Stimulated activated naive B cell treated with anti-CD40 and anti-IgM and Interleukin-4, amounts not matched to agents 10 μg/mL and 1 μg/mL and 100 μg/mL, for 72 hours (primary cell): ENCODE measurements around the gene SNX30.

Experiments used
- ATAC-seq, 2 donors: fragments of 150-1000 bp; cut with Tn5 transposase; replicated peaks; 2 replicates each; pipeline ENCODE4 v1.10.0; 2021; ENCODE audit warnings: moderate library complexity in 1 of 2
- DNase-seq: peaks from one replicate; pipeline ENCODE4 v3.0.0; 2021
- H3K27ac Mint-ChIP-seq: one replicate; pipeline ENCODE4 v1.8.0; 2022; ENCODE audit warnings: mild to moderate bottlenecking, mixed read lengths
- H3K27me3 Mint-ChIP-seq, 2 donors: one replicate each; pipeline ENCODE4 v1.8.0; 2022; ENCODE audit warnings: mixed read lengths in 2 of 2
- H3K36me3 Mint-ChIP-seq, 2 donors: one replicate each; pipeline ENCODE4 v1.8.0; 2022; ENCODE audit warnings: mixed read lengths in 2 of 2, mild to moderate bottlenecking in 1 of 2
- H3K4me1 Mint-ChIP-seq, 2 donors: one replicate each; pipeline ENCODE4 v1.8.0; 2022; ENCODE audit warnings: mixed read lengths in 2 of 2, mild to moderate bottlenecking in 1 of 2
- H3K4me3 Mint-ChIP-seq, 2 donors: one replicate each; pipeline ENCODE4 v1.8.0; 2022; ENCODE audit warnings: mild to moderate bottlenecking in 2 of 2, mixed read lengths in 2 of 2, moderate library complexity in 1 of 2
- H3K9me3 Mint-ChIP-seq, 2 donors: one replicate each; pipeline ENCODE4 v1.8.0; 2022; ENCODE audit warnings: mixed read lengths in 2 of 2, mild to moderate bottlenecking in 1 of 2

SNX30 gene

DNA sequence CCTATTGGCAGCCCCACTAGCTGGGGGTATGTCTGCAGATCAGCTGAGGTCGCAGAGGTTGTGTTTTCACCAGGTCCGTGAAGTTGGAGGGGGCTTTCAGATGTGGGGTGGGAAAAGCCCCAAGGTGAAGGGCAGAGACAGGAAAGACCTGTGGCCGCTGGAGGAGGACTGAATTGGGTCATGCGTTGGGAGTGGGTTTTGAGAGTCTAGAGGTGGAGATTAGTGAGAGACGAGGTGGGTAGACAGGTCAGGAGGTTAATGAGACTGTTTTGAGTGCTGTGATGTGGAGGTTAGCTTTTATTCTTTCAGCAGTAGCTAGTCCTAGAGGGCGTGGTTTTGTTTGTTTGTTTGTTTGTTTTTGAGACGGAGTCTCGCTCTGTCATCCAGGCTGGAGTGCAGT is 10.3 kb downstream of the SNX30 start:
- no peak for DNase-seq
- Mint-ChIP-seq H3K4me3 (no peak overlapping the region), H3K36me3 (no peaks in the 10 kb centered on the region), H3K27me3 (no peaks in the 10 kb centered on the region), H3K27ac (no peak overlapping the region), H3K9me3 (no peaks in the 10 kb centered on the region), H3K4me1 (peaks cover 44 to 57% of the 10 kb centered on the region in 2 donors)
- no peak for ATAC-seq

DNA sequence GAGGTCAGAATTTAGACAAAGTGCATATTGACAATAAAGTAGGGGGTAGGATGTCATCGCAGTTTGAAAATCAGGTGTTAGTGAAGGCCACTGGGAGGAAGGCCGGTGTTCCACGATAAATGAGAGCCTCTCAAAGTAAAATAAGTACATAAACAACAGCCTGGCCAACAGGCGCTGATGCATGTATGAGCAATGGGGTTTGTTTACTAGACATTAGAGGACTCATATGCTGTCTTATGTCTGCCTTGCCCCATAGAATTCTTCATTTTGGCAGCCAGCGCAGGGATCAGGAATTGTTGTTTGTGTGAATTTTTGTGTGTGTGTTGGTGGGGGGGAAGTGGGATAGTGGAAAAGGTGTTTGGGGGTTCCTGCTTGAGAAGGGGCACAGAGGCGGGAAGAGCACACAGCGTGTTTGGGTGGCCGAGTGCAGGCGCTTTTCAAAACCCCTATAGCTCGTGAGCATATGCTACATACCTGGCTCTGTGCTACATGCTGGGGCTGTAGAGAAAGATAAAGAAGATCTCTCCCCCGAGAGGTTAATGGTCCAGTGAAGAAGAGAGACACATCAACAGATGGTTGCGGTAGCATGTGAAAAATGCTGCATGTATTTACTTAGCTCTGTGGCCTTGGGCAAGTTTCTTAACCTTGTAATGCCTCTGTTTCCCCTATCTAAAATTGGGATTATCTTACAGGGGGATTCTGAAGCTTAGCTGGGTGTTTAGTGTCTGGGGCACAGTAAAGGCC is 11.5 kb downstream of the SNX30 start:
- H3K4me3 Mint-ChIP-seq, result no peak overlapping the region
- H3K27me3 Mint-ChIP-seq, result no peaks in the 10 kb centered on the region
- H3K36me3 Mint-ChIP-seq, result peaks cover 0 to 3% of the 10 kb centered on the region in 2 donors
- peaks cover 0 to 3% of the 10 kb centered on the region in 2 donors for H3K9me3 Mint-ChIP-seq
- peaks cover 44 to 57% of the 10 kb centered on the region in 2 donors for H3K4me1 Mint-ChIP-seq
- peak; percentile 33 to 44 for ATAC-seq
- no peak for DNase-seq
- peak overlapping the region; percentile 16 for H3K27ac Mint-ChIP-seq

DNA sequence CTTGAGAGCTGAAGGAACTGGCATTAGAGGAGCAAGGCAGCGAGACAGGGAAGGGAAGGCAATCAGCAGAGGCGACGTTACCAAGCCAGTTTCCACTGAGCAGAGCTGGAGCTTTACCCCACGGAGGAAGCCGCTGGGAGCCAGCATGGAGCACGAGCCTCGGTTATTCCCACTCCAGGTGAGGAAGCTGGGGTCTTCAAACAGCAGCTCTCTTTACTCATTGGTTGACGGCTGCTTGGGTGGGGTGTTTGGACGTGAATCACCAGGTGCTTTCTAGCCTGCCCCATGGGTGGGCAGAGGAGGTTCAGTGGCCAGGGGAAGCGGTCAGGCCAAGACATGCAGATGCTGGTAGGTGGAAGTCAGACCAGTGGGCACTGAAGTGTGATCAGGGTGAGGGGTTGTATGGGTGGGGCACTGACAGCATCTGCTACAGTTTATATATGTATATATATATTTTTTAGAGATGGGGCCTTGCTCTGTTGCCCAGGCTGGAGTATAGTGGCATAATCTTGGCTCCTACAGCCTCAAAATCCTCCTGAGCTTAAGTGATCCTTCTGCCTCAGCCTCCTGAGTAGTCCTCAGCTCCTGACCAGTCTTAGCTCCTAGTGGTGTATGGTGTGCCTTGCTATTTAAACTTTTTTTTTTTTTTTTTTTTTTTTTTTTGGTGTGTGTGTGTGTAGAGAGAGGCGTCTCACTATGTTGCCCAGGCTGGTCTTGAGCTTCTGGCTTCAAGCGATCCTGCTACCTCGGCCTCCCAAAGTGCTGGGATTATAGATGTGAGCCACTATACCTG is 12.4 kb downstream of the SNX30 start:
- Mint-ChIP-seq H3K27ac (peak overlapping the region; percentile 16), H3K36me3 (peaks cover 2 to 6% of the 10 kb centered on the region in 2 donors), H3K9me3 (peaks cover 0 to 3% of the 10 kb centered on the region in 2 donors), H3K27me3 (no peaks in the 10 kb centered on the region), H3K4me3 (no peak overlapping the region), H3K4me1 (peaks cover 41 to 49% of the 10 kb centered on the region in 2 donors)
- peak; percentile 39 to 48 for ATAC-seq
- no peak for DNase-seq

DNA sequence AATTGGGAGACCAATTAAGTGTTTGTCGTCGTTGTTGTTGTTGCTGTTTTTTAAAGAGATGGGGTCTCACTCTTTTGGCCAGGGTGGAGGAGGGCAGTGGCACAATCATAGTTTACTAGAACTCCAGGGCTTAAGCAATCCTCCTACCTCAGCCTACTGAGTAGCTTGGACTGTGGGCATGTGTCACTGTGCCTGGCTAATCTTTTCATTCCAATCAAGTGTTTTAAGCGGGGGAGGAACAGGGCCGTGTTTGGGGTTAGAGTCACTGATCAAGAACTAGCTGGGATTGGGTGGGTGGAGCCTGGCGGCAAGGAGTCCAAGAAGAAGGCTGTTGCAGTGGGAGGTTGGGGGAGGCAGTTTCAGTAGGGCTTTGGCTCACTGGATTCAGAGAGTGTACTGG is 13.8 kb downstream of the SNX30 start:
- DNase-seq, result no peak
- ATAC-seq, result no peak
- no peak overlapping the region for H3K27ac Mint-ChIP-seq
- no peak overlapping the region for H3K4me3 Mint-ChIP-seq
- H3K4me1 Mint-ChIP-seq, result peaks cover 37 to 44% of the 10 kb centered on the region in 2 donors
- H3K9me3 Mint-ChIP-seq, result peaks cover 0 to 3% of the 10 kb centered on the region in 2 donors
- H3K27me3 Mint-ChIP-seq, result no peaks in the 10 kb centered on the region
- peaks cover 6 to 9% of the 10 kb centered on the region in 2 donors for H3K36me3 Mint-ChIP-seq

DNA sequence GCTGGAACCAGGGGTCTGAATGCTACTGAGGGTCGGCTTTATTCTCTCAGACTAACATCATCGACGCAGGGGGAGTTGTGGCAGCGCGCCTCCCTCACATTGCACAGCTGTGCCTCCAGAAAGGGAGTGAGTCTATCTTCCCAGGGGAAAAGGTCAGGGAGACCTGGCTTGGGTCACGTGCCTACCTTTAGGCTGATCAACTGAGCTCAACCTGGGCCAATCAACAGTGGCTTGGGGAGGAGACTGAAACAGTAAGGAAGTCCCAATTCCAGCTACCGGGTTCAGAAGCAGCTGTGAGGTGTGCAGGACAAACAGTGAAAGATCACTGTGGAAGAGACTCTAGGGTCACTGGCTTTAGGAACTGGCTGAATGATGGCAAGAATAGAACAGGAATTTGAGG is 14.3 kb downstream of the SNX30 start:
- H3K27me3 Mint-ChIP-seq, result no peaks in the 10 kb centered on the region
- ATAC-seq, result no peak
- H3K9me3 Mint-ChIP-seq, result peaks cover 0 to 3% of the 10 kb centered on the region in 2 donors
- H3K4me1 Mint-ChIP-seq, result peaks cover 37 to 44% of the 10 kb centered on the region in 2 donors
- DNase-seq, result no peak
- peak overlapping the region; percentile 3 for H3K27ac Mint-ChIP-seq
- H3K36me3 Mint-ChIP-seq, result peaks cover 6 to 14% of the 10 kb centered on the region in 2 donors
- no peak overlapping the region for H3K4me3 Mint-ChIP-seq

DNA sequence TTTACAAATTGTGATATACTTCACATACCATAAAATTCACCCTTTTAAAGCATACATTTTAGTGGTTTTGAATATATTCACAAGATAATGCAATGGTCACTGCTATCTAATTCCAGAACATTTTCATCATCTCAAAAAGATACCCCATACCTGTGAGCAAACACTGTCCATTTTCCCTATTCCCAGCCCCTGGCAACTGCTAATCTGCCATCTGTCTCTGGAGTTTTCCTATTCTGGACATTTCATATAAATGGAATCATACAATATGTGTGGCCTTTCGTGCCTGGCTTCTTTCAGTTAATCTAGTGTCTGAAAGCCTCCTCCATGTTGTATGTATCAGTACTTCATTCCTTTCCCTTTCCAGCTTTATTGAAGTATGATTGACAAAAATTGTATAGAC is 14.7 kb downstream of the SNX30 start:
- H3K36me3 Mint-ChIP-seq, result peaks cover 6 to 14% of the 10 kb centered on the region in 2 donors
- no peak for ATAC-seq
- peaks cover 0 to 3% of the 10 kb centered on the region in 2 donors for H3K9me3 Mint-ChIP-seq
- no peaks in the 10 kb centered on the region for H3K27me3 Mint-ChIP-seq
- no peak overlapping the region for H3K27ac Mint-ChIP-seq
- no peak overlapping the region for H3K4me3 Mint-ChIP-seq
- peaks cover 37 to 42% of the 10 kb centered on the region in 2 donors for H3K4me1 Mint-ChIP-seq
- DNase-seq, result no peak

DNA sequence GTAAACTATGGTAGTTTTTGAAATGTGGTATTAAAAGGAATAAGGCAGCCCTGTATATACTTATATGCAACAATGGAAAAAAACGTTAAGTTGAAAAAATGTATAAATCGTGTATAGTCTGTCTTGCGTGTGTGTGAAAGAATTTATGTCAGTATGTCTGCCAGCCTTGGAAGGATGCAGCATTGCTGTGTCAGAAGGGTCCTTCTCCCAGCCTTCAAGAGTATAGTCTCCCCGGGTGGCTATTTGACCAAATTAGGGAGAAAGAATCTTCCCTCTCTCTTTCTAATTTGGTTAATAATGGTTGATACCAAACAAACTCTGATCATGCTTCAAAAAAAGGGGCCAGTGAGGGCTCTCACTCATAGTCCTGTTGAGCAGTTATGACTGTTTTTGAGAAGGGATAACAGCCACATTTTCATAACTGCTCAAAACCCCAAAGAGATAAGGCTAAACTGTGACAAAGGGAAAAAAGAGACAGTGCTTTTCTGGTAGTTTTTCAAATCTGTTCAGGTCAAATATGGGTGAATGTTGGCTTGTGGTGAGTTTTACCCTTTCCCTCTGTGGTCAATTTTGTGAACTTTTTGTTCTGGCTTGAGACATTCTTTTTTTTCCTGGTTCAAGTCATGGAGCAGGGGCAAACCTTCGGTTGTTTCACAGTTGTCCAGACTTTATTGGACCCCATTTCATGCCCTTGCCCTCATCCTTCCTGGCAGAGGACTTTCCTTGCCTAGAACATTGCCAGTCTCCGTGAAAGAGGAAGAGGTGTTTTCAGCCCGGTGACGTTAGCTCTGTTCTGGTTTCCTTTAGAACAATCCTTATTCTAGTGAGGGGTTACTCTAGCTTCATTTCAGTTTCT is 21.0 kb downstream of the SNX30 start:
- DNase-seq (no peak), ATAC-seq (peak; percentile 79 to 81)
- H3K27me3 Mint-ChIP-seq, result no peaks in the 10 kb centered on the region
- H3K4me3 Mint-ChIP-seq, result peak overlapping the region; percentile 55 to 56
- peak overlapping the region; percentile 89 for H3K27ac Mint-ChIP-seq
- H3K4me1 Mint-ChIP-seq, result peaks cover 30 to 48% of the 10 kb centered on the region in 2 donors
- H3K9me3 Mint-ChIP-seq, result peaks cover 0 to under 1% of the 10 kb centered on the region in 2 donors
- H3K36me3 Mint-ChIP-seq, result peaks cover 7 to 30% of the 10 kb centered on the region in 2 donors

DNA sequence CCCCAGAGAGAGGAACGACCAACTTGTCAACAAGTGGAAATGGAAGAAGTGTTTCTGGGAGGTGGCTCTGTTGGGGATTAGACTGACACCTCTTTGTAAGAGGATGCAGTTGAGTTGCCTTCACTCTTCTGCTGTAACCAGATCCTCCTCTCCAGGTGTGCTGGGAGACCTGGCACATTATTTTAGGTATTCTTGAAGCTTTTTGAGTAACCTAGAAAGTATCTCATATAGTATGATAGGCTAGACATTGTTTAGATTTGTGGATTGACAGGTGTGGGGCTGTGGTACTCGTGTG is 21.6 kb downstream of the SNX30 start:
- ATAC-seq (no peak), DNase-seq (no peak)
- peak overlapping the region; percentile 55 to 56 for H3K4me3 Mint-ChIP-seq
- H3K9me3 Mint-ChIP-seq, result no peaks in the 10 kb centered on the region
- peak overlapping the region; percentile 89 for H3K27ac Mint-ChIP-seq
- no peaks in the 10 kb centered on the region for H3K27me3 Mint-ChIP-seq
- peaks cover 7 to 30% of the 10 kb centered on the region in 2 donors for H3K36me3 Mint-ChIP-seq
- peaks cover 33 to 48% of the 10 kb centered on the region in 2 donors for H3K4me1 Mint-ChIP-seq

DNA sequence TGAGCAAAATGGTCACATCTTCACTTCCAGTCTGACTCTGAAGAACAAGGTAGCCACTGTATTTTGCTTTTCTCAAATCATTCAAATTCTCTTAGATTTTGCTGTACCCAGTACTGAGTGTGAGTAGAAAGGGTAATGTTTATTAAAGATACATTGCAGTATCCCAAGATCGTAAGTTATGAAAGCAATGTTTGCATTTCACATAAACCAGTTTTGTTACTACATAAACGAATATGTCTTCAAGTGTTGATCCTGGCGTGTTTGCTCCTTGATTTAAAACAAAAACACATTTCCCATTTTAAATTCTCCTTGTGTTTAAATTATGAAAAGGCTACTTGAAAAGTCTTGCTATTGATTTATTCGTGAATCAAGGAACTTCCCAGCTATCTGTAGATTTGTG is 22.0 kb downstream of the SNX30 start:
- Mint-ChIP-seq H3K36me3 (peaks cover 7 to 30% of the 10 kb centered on the region in 2 donors), H3K27ac (no peak overlapping the region), H3K9me3 (no peaks in the 10 kb centered on the region), H3K27me3 (no peaks in the 10 kb centered on the region), H3K4me1 (peaks cover 33 to 49% of the 10 kb centered on the region in 2 donors), H3K4me3 (peak overlapping the region in 1 of 2 donors; percentile 56)
- DNase-seq, result no peak
- ATAC-seq, result no peak

DNA sequence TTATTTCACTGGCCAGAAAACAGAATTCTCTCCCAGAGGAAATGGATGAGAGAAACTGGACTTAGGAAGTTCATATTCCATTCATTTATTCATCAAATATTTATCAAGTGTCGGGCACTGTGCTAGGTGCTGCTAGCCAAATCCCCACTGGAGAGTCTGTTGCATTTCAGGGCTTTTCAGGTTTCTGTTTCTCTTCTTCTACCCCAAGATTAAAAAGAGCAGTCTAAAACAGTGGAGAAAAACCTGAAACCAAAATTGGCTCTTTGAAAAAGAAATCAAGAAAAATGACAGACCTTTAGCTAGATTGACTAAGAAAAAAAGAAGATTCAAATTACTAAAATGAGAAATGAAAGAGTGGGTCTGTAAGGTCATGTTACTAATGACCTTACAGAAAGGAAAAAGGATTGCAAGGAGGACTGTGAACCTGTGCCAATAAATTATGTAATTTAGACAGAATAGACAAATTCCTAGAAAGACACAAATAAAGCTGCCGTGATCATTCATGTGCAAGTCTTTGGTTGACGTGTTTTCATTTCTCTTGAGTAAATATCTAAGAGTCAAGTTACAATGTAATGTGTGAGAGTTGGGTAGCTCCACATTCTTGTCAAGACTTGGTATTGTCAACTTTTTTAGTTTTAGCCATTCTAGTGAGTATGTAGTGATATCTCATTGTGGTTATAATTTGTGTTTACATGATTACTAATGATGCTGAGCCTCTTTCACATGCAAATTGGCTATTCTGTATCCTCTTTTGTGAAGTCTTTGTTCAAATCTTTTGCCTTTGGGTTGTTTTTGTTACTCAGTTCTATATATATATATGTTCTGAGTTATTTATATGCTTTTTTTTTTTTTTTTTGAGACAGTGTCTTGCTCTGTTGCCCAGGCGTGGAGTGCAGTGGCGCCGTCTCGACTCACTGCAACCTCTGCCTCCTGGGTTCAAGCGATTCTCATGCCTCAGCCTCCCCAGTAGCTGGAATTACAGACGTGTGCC is 23.7 kb downstream of the SNX30 start:
- no peaks in the 10 kb centered on the region for H3K9me3 Mint-ChIP-seq
- H3K4me1 Mint-ChIP-seq, result peaks cover 40 to 65% of the 10 kb centered on the region in 2 donors
- ATAC-seq, result peak; percentile 40 to 67
- no peaks in the 10 kb centered on the region for H3K27me3 Mint-ChIP-seq
- peak overlapping the region; percentile 1 for H3K27ac Mint-ChIP-seq
- no peak for DNase-seq
- H3K36me3 Mint-ChIP-seq, result peaks cover 1 to 23% of the 10 kb centered on the region in 2 donors
- H3K4me3 Mint-ChIP-seq, result peak overlapping the region; percentile 10 to 33

DNA sequence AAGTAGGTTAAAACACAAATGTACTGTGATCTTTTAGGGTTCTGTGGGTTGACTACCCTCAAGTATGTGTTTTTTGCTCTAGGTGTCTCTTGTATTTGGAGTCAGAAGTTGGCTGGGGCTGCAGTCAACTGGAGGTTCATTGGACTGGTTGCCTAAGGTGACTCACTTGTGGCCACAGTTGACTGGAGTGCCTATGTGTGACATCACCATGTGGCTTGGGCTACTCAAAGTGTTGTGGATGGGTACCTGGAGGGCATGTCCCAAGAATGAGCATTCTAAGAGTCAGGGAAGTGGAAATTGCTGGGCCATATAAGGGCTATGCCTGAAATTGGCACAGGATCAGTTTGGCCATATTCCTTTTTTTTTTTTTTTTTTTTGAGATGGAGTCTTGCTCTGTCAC is 27.4 kb downstream of the SNX30 start:
- H3K27ac Mint-ChIP-seq, result no peak overlapping the region
- peak; percentile 63 to 72 for ATAC-seq
- DNase-seq, result no peak
- H3K4me1 Mint-ChIP-seq, result peaks cover 35 to 63% of the 10 kb centered on the region in 2 donors
- no peaks in the 10 kb centered on the region for H3K27me3 Mint-ChIP-seq
- peaks cover 1 to 10% of the 10 kb centered on the region in 2 donors for H3K36me3 Mint-ChIP-seq
- H3K9me3 Mint-ChIP-seq, result no peaks in the 10 kb centered on the region
- no peak overlapping the region for H3K4me3 Mint-ChIP-seq

DNA sequence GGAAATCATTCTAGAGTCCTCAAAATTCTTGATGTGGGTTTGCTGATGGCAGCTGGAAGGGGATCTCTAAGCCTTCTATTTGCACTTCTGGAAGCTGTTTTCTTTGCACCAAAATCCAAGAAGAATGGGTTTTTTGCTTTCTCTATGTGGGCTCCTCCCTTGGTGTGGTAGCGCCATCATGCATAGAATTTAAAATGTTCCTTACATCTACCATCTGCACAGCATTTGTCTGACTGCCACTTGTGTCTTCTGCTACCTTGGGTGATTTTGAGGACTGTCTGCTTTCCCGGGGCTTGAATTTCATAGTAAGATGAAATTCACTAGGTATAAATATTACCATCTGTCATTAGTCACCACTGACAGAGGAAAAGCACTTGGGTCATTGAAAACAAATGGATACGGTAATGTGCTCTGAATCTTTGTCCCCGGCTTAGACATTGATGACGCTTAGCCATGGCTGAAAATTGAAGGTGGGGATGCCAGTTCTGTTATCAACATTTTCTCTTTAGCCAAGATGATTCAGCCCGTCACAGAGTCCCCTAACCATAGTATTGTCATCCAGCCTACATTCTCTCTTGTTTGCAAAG is 30.0 kb downstream of the SNX30 start:
- Mint-ChIP-seq H3K27ac (no peak overlapping the region), H3K27me3 (no peaks in the 10 kb centered on the region), H3K4me3 (no peak overlapping the region), H3K9me3 (no peaks in the 10 kb centered on the region), H3K36me3 (peaks cover 1 to 10% of the 10 kb centered on the region in 2 donors), H3K4me1 (peaks cover 32 to 65% of the 10 kb centered on the region in 2 donors)
- ATAC-seq (no peak), DNase-seq (no peak)

DNA sequence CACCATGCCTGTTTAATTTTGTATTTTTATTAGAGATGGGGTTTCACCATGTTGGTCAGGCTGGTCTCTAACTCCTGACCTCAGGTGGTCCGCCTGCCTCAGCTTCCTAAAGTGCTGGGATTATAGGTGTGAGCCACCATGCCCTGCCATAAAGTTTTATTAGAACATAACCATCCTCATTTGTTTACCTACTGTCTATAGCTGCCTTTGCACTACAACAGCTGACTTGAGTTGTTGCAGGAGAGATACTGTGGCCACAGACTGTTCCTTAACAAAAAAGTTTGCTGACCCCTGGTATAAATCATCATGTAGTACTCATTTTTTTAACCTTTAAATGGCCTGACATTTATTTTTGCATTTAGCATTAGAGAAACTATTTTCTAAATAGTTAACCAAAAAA is 31.7 kb downstream of the SNX30 start:
- Mint-ChIP-seq H3K27ac (no peak overlapping the region), H3K4me1 (peaks cover 36 to 68% of the 10 kb centered on the region in 2 donors), H3K4me3 (no peak overlapping the region), H3K36me3 (peaks cover 0 to 4% of the 10 kb centered on the region in 2 donors), H3K9me3 (no peaks in the 10 kb centered on the region), H3K27me3 (no peaks in the 10 kb centered on the region)
- no peak for ATAC-seq
- DNase-seq, result no peak
